ENCODE results near the gene PDE7B. TPM values are rescaled to one million over a fixed set of nuclear protein-coding genes. Genes with fewer than 3 reads are reported as not detected.

The PDE7B gene
- total and polyA plus RNA-seq, 2 of the 8 experiments (the other 6 are each of a cell fraction or from before 2014, with no cell fraction given): not detected

- TF ChIP-seq CTCF (IDR thresholded peaks at IDR 0.05; ENCODE audit: control extremely low read depth in 1 of 3, insufficient read depth in 1 of 3, low read depth in 1 of 3, low read length in 3 of 3): no peak
Observed at GRCh38 chr6:135913785-135914184, 62.3 kb downstream of the PDE7B start (continued).

Data from H1 (cell line).